PFSK-1 (cell line): ENCODE data around the gene ZCCHC24.

Experiments
- FOXP2 ChIP-seq: optimal IDR thresholded peaks from 2 replicates; pipeline ENCODE3; 2011; ENCODE audit warnings: borderline replicate concordance, control low read depth, inconsistent platforms; ENCODE audit not compliant: insufficient read depth; ENCODE audit errors: extremely low read length, extremely low read depth
- POLR2AphosphoS5 ChIP-seq: IDR thresholded peaks from 2 replicates; pipeline ENCODE4 v1.6.1; 2012; ENCODE audit warnings: low read depth, mild to moderate bottlenecking, control low read depth, low read length, moderate library complexity
- SIN3A ChIP-seq: IDR thresholded peaks from 2 replicates; pipeline ENCODE4 v1.6.1; 2012; ENCODE audit warnings: mild to moderate bottlenecking, low read length, moderate library complexity, borderline replicate concordance; ENCODE audit not compliant: insufficient read depth
- TAF1 ChIP-seq: IDR thresholded peaks from 2 replicates; pipeline ENCODE4 v1.6.1; 2012; ENCODE audit warnings: low read length, control low read depth, borderline replicate concordance; ENCODE audit not compliant: insufficient read depth
- TF ChIP-seq, protein P1 (sequence below), 2 experiments: IDR thresholded peaks; 2 replicates each; pipeline versions ENCODE4 v1.6.1 to v1.8.0; 2011 to 2012; ENCODE audit warnings: low read depth in 2 of 2, low read length in 2 of 2, control low read depth in 1 of 2, inconsistent platforms in 1 of 2, mild to moderate bottlenecking in 1 of 2, moderate library complexity in 1 of 2; ENCODE audit not compliant: insufficient read depth in 1 of 2

Gene ZCCHC24

DNA sequence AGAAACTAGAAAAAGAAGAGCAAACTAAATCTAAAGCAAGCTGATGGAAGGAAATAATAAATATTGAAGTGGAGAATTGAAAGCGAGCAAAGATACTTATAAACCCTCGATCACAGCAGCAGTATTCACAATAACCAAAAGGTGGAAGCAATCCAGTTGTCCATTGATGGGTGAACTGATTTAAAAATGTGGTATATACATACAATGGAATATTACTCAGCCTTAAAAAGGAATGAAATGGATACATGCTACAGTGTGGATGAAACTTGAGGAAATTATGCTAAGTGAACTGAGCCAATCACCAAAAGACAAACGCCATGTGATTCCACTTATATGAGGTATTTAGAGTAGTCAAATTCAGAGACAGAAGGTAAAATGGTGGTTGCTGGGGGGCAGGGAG lies 17.5 kb downstream of the ZCCHC24 start:
- TF ChIP-seq, protein P1, sequence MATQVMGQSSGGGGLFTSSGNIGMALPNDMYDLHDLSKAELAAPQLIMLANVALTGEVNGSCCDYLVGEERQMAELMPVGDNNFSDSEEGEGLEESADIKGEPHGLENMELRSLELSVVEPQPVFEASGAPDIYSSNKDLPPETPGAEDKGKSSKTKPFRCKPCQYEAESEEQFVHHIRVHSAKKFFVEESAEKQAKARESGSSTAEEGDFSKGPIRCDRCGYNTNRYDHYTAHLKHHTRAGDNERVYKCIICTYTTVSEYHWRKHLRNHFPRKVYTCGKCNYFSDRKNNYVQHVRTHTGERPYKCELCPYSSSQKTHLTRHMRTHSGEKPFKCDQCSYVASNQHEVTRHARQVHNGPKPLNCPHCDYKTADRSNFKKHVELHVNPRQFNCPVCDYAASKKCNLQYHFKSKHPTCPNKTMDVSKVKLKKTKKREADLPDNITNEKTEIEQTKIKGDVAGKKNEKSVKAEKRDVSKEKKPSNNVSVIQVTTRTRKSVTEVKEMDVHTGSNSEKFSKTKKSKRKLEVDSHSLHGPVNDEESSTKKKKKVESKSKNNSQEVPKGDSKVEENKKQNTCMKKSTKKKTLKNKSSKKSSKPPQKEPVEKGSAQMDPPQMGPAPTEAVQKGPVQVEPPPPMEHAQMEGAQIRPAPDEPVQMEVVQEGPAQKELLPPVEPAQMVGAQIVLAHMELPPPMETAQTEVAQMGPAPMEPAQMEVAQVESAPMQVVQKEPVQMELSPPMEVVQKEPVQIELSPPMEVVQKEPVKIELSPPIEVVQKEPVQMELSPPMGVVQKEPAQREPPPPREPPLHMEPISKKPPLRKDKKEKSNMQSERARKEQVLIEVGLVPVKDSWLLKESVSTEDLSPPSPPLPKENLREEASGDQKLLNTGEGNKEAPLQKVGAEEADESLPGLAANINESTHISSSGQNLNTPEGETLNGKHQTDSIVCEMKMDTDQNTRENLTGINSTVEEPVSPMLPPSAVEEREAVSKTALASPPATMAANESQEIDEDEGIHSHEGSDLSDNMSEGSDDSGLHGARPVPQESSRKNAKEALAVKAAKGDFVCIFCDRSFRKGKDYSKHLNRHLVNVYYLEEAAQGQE (IDR thresholded peaks at IDR 0.05; ENCODE audit: insufficient read depth in 1 of 2, low read depth in 2 of 2, low read length in 2 of 2): no peak
- TF ChIP-seq POLR2AphosphoS5 (no peak), FOXP2 (no peak), TAF1 (no peak)

DNA sequence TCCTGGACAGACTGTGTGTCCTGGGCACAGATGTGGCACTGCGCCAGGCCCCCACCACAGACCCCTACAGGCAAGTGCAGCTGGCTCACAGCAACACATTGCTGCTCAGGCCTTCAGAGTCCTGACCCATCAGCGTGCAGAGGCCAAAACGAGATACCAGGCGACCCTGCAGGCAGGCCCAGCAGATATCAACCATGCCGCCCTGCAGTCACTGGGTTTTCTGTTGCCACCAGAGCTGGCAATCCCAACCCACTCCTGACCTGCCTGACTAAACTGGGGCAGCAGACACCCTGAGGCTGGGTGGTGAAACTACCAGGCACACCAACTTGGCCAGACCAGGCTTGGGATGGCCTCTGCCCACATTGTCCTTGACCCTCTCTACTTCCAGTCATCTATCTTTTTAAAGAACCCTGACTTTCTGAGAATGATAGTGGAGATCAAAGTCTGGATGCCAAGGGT lies 20.3 kb downstream of the ZCCHC24 start:
- no peak for TF ChIP-seq FOXP2

DNA sequence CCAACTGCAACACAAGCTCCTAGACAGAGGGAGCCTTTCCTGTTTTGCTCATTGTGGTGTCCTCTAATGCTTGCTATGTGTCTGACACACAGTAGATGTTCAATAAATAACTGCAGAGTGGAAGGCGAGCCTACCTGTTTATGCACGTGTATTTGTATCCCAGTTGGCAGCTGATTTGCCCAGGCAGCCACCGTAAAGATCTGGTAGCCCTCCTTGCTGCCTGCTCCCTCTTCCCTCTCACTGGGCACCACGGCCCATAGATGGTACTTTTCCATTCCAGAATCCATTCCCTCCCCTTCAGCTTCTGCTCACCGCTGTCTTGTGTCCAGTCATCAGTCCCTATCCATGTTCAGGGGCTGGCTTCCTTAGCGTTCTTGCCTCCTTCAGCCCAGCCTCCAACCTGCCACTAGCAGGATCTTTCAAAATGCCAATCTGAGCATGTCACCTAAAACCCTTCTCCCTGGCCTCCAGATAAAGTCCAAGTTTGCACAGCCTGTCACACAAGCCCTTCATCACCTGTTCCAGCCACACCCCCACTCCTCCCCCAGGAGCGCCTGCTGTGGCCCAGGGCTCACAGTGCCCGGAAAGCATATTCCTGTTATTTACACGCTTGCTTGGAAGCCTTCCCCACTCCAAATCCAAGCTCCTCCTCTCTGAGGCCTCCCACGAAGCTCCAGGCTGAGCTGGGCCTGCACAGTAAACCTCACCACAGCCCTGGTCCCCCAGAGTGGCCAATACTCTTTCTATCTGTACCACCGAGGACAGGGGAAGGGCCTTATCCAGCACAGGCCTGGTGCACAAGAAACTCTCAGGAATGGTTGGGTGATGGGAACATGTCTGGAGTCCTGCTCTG lies 21.0 kb downstream of the ZCCHC24 start:
- TF ChIP-seq SIN3A: no peak
- TF ChIP-seq, protein P1 (IDR thresholded peaks at IDR 0.05; ENCODE audit: insufficient read depth in 1 of 2, low read depth in 2 of 2, low read length in 2 of 2): no peak
- no peak for TF ChIP-seq POLR2AphosphoS5
- no peak for TF ChIP-seq TAF1
- no peak for TF ChIP-seq FOXP2

DNA sequence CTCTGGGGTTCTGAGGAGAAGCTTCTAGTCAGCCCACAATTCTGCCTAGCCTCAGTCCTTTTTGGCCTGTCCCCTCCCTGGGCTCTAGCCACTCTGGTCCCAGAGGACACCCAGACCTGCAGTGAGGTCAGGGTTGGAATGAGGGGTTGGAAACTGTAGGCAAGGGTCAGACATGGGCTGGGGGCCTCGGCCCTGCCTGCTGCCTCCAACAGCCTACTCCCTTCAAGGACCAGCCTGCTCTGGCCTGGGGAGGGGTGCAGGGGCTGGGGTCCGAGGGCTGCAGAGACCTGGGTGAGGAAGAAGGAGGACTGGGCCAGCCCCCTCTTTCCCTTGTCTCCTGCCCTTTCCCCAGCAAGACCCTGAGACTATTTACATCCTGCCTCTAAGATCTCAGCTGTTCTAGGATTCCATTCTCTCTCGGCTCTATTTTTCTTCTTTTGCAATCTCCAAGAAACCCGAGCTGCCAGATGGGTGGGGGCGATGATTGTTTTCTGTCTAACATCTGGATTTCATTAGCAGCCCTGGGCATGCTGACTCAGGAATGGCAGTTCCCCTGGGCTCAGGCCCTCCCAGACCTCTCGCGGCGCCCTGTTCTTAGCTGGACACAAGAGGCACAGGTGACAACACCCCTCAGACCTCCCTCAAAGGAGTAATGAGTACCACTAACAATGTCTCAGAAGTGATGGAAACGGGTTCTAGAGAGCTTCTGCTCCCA lies 23.1 kb downstream of the ZCCHC24 start:
- TF ChIP-seq POLR2AphosphoS5 (no peak), TAF1 (no peak), FOXP2 (no peak), SIN3A (no peak)
- TF ChIP-seq, protein P1 (IDR thresholded peaks at IDR 0.05; ENCODE audit: insufficient read depth in 1 of 2, low read depth in 2 of 2, low read length in 2 of 2): no peak

DNA sequence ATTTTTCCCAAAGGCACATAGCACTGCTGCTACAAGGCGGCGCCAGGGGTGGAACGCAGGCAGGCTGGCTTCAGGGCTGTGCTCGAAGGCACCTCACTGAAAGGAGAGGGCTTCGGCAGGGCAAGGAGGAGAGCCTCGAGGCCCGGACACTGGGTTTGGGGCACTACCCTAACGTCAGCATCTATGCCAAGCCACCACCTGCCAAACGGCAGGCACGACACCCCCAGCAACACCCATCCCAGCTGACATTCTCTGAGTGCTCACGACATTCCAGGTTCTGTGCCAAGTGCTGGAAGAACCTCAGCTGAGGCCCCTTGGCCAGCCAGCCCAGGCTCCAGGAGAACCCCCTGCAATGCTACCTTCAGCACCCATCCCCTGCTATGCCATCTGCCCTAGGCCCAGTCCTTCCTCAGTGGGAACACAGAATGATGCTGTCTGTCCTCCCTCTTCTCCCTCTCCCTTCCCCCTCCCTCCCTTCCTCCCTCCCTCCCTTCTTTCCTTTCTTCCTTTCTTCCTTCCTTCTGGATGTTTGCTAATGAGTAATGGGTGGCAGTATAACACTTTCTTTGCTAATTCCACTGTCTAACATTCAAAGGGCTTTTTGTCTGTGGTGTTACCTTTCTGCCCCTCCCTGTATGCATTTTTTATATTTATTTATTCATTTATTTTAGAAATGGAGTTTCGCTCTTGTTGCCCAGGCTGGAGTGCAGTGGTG lies 24.3 kb downstream of the ZCCHC24 start:
- TF ChIP-seq FOXP2: no peak
- no peak for TF ChIP-seq POLR2AphosphoS5
- TF ChIP-seq TAF1: no peak
- TF ChIP-seq, protein P1 (IDR thresholded peaks at IDR 0.05; ENCODE audit: insufficient read depth in 1 of 2, low read depth in 2 of 2, low read length in 2 of 2): no peak
- no peak for TF ChIP-seq SIN3A
